GM19023 (cell line): Measurements from ENCODE around the gene FAAP20.
A peak's percentile ranks its signal among the peaks of the same experiment; 100 is the strongest.

Source experiments
- ATAC-seq: cut with Tn5 transposase; IDR thresholded peaks from one replicate; pipeline ENCODE4 v1.9.1; 2021; ENCODE audit warnings: mild to moderate bottlenecking, moderate library complexity; ENCODE audit not compliant: unreplicated experiment

FAAP20 gene

DNA sequence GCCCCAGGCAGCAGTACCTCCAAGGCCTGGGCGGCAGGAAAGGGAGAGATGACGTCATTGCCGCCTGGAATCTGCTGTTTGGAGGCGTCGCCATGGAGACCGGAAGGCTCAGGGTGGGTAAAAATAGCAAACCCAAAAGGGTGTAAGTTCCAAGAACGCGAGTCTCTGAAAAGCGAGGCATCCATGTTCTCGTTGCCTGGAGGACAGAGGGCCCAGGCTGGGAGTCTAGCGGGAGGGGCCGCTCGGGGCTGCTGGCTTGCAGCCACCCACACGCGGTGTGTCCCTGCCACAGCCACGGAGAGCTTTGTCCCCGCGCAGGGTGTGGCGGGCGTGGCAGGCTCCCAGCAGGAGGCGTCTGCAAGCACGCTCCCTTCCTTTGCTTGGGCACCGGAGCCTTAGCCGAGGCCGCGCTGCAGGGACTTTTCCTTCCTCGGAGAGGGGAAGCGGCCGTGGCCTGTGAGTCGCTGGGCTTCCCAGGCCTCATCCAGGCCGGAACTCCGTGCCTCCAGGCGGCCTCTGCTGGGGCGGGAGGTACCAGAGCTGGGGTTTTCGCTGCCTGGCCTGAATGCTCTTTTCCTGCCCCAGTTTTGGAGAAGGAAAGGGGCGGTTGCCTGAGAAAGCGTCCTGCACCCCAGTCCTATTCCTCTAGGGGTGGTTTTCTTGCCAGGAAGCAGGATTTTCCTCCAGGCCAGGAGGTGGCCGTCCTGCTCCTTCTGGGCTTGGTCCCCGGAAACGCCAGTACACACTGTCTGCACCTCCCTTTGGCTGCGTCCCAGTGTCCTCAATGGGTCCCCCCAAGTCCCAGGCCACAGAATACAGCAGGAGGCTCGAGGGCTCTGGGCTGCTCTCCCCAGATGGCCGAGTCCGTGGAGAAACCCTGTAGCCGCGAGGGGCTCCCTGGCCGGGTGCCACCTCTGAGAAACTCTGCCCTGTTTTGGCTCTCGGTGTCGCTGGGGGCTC lies 18.2 kb upstream of the FAAP20 start:
- ATAC-seq = no peak

DNA sequence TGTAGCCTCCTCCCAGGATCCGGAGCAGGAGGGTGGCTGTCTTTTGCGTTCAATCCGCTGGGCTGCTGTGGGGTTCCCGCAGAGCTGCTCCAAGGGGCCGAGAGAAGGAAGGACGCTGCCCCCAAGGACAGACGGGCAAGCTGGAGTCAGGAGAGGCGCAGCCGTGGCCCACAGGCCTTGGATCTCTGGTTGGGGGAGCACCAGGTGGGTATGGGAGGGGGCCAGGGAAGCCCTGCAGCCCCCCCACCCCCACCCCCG lies 17.6 kb upstream of the FAAP20 start:
- no peak for ATAC-seq

DNA sequence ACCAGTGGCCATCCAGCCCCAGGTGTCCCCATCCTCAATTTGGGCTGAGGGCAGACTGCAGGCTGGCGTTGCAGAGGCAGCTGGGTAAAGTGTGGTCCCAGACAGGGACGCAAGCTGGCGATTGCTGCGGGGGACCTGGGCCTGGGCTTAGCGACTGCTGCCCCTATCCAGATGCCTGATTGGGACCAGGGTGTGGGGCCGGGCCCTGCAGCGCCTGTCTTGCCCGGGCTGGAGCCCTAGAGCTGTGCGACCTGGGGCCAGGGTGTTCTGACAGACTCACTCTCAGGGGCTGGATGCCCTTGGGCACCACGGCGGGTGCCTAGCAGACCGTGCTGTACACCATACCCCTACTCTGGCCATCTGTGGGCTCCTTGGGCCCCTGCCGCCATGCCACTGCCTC lies 16.2 kb upstream of the FAAP20 start:
- ATAC-seq = no peak

- no peak for ATAC-seq
Observed at GRCh38 chr1:2210084-2210653, 15.6 kb upstream of the FAAP20 start.

- ATAC-seq = no peak
Observed at GRCh38 chr1:2209400-2210083, 15.0 kb upstream of the FAAP20 start.

GRCh38 chr1:2208309-2209239 lies 14.0 kb upstream of the FAAP20 start:
- ATAC-seq = no peak

- ATAC-seq = no peak
Observed at GRCh38 chr1:2206813-2207487, 12.4 kb upstream of the FAAP20 start.

GRCh38 chr1:2205191-2205952 lies 10.8 kb upstream of the FAAP20 start:
- peak; percentile 54 for ATAC-seq

GRCh38 chr1:2204415-2205190 lies 10.0 kb upstream of the FAAP20 start:
- no peak for ATAC-seq

- no peak for ATAC-seq
Observed at GRCh38 chr1:2203671-2204414, 9.3 kb upstream of the FAAP20 start.

- ATAC-seq = no peak
Observed at GRCh38 chr1:2202843-2203601, 8.4 kb upstream of the FAAP20 start.

DNA sequence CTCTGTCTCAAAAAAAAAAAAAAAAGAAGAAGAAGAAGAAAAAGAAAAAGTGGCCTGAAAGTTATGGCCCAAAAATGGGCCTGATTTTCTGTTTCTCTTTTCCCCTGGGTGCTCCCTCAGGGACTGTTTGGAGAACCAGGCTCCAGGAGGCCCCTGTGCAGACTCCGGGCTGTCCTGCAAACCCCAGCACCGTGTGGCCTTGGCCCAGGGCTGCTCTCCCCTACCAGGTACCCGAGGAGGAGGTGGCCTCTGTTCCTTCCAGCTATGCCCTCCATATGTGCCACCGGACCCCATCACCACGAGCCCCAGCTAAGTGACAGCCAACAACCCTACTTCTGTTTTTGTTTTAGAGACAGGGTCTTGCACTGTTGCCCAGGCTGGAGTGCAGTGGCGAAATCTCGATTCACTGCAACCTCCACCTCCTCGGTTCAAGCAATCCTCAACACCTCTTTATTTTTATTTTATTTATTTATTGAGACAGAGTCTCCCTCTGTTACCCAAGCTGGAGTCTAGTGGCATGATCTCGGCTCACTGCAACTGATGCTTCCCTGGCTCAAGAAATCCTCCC lies 7.5 kb upstream of the FAAP20 start:
- ATAC-seq = no peak

- no peak for ATAC-seq
Observed at GRCh38 chr1:2201062-2201461, 6.5 kb upstream of the FAAP20 start.

DNA sequence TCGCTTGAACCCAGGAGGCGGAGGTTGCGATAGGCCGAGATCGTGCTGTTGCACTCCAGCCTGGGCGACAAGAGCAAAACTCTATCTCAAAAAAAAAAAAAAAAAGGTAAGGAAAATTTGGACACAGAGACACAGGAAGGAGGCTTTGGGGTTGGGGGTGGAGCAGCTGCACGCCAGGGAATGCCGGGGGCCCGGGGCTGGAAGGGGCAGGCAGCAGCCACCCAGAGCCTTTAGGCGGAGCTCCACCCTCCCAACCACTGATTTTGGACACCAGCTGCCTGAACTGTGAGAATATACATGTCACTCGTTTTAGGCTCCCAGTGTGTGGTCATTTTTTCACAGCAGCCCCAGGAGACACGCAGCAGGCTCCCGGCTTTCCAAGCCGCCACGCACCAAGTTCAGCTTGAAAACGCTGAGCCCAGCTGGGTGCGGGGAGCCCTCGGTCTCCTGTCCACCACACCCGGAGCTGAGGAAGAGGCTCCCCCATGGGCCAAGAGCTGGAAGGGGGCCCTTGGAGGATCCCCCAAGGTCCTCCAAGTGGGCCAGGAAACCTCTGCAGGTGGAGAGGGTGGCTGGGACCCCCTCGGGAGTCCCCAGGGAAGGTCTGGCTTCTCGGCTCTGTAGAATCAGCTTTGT lies 5.9 kb upstream of the FAAP20 start:
- no peak for ATAC-seq

GRCh38 chr1:2199042-2199810 lies 4.7 kb upstream of the FAAP20 start:
- no peak for ATAC-seq

GRCh38 chr1:2198571-2198970 lies 4.0 kb upstream of the FAAP20 start:
- no peak for ATAC-seq
